BE2C (cell line): ENCODE results near the gene OXSR1.
"Not testable (repeated sequence)": the region's sequence is repeated elsewhere in the genome, so short reads cannot be mapped to it uniquely, and the experiment has no call there.

Source experiments
- DNase-seq: peaks from one replicate; pipeline ENCODE4 v3.0.0-alpha.2; 2020
- H3K27me3 ChIP-seq: fragments of 250-450 bp; sonication (Bioruptor Pico); 2 replicates; pipeline ENCODE4 v1.5.1; 2020; ENCODE audit warnings: mild to moderate bottlenecking
- H3K36me3 ChIP-seq: fragments of 250-450 bp; sonication (Bioruptor Pico); 2 replicates; pipeline ENCODE4 v1.5.1; 2020; ENCODE audit warnings: mild to moderate bottlenecking
- H3K4me1 ChIP-seq: fragments of 250-450 bp; sonication (Bioruptor Pico); 2 replicates; pipeline ENCODE4 v1.5.1; 2020
- H3K4me3 ChIP-seq: 2 replicates; pipeline ENCODE4 v1.5.1; 2011; ENCODE audit warnings: low read depth, low read length
- H3K9me3 ChIP-seq: fragments of 250-450 bp; sonication (Bioruptor Pico); 2 replicates; pipeline ENCODE4 v1.5.1; 2020
- CTCF ChIP-seq: IDR thresholded peaks from 2 replicates; pipeline ENCODE4 v1.5.1; 2012; ENCODE audit warnings: mild to moderate bottlenecking, low read depth, low read length

Gene OXSR1

GRCh38 chr3:38186781-38187180 is 21.4 kb downstream of the OXSR1 start:
- H3K4me1 ChIP-seq: no peaks in the 10 kb centered on the region
- TF ChIP-seq CTCF: no peak
- H3K36me3 ChIP-seq: no peaks in the 10 kb centered on the region
- H3K9me3 ChIP-seq: no peaks in the 10 kb centered on the region
- no peak overlapping the region for H3K4me3 ChIP-seq
- DNase-seq: no peak
- H3K27me3 ChIP-seq: no peaks in the 10 kb centered on the region

DNA sequence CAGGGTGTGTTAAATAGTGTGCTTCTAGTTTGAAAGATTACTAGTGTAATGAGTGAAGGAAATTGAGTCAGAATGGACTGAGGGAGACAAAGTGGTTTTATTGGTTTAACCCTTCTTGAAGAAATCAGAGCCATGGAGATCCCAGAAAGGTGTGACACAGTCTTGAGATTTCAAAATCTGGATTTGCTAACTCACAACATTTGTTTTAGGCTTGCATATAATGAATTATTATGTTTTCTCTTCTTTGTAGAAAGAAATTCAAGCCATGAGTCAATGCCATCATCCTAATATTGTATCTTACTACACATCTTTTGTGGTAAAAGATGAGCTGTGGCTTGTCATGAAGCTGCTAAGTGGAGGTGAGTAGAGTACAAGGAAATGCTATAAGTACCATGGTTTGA is 25.1 kb downstream of the OXSR1 start:
- no peak for TF ChIP-seq CTCF
- no peak overlapping the region for H3K4me3 ChIP-seq
- H3K27me3 ChIP-seq: no peaks in the 10 kb centered on the region
- no peaks in the 10 kb centered on the region for H3K4me1 ChIP-seq
- no peak for DNase-seq
- H3K36me3 ChIP-seq: no peaks in the 10 kb centered on the region
- no peaks in the 10 kb centered on the region for H3K9me3 ChIP-seq

GRCh38 chr3:38202931-38203330 is 37.6 kb downstream of the OXSR1 start:
- H3K4me3 ChIP-seq, H3K4me1 ChIP-seq, H3K9me3 ChIP-seq, DNase-seq, H3K36me3 ChIP-seq, H3K27me3 ChIP-seq: not testable (repeated sequence)

GRCh38 chr3:38203690-38204089 is 38.4 kb downstream of the OXSR1 start:
- no peak for DNase-seq
- Histone ChIP-seq H3K9me3 (no peaks in the 10 kb centered on the region), H3K36me3 (no peaks in the 10 kb centered on the region), H3K4me3 (no peak overlapping the region), H3K4me1 (no peaks in the 10 kb centered on the region), H3K27me3 (no peaks in the 10 kb centered on the region)
- no peak for TF ChIP-seq CTCF

DNA sequence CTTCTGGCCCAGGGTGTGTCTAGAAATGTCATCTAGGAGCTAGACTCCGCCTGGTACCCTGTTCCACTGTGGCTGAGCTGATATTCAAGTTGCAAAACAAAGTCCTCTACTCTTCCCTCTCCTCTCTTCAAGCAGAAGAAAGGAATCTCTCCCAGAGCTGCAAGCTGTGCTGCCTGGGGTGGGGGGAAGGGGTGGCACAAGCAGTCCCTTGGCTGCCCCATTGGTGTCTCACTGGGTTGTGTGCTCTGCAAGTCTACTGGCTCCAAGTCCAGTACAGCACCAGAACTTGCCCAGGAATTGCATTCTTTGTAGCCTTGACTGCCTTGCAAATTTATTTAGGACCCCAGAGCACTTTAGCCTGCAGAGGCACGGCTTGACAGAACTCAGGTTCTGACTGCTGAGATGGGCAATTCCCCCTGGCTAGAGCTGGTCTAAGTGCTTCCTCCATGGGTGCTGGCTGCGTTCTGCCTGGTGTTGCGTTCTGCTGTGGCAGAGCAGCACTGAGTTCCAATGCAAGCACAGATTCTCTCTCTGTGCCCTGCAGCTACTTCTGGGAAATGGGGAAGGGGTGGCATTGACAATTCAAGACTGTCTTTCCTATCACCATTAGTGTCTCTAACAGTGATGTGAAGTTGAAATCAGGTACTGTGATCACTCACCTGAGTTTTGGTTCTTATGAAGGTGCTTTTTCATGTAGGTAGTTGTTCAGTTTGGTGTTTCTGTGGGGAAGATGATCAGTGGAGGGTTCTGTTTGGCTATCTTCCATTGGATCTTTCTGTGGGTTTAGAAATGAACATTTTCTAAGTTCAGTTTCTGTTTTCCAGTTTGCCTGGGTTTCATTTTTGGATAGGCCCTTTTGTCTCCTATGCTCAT is 39.5 kb downstream of the OXSR1 start:
- no peaks in the 10 kb centered on the region for H3K9me3 ChIP-seq
- no peaks in the 10 kb centered on the region for H3K36me3 ChIP-seq
- no peaks in the 10 kb centered on the region for H3K27me3 ChIP-seq
- H3K4me1 ChIP-seq: no peaks in the 10 kb centered on the region
- no peak for TF ChIP-seq CTCF
- DNase-seq: no peak
- H3K4me3 ChIP-seq: no peak overlapping the region

- no peak for TF ChIP-seq CTCF
- H3K4me3 ChIP-seq: no peak overlapping the region
- H3K27me3 ChIP-seq: no peaks in the 10 kb centered on the region
- no peak for DNase-seq
- no peaks in the 10 kb centered on the region for H3K36me3 ChIP-seq
- H3K9me3 ChIP-seq: no peaks in the 10 kb centered on the region
- no peaks in the 10 kb centered on the region for H3K4me1 ChIP-seq
Measured at GRCh38 chr3:38205472-38205805, 40.1 kb downstream of the OXSR1 start.
